Activated CD8-positive, alpha-beta memory T cell treated with anti-CD3 and anti-CD28 coated beads for 1 hour (primary cell): ENCODE data around the gene DNAH10.
"Not testable (repeated sequence)": the region's sequence is repeated elsewhere in the genome, so short reads cannot be mapped to it uniquely, and the experiment has no call there.

Experiments
- DNase-seq, 2 donors: peaks; one replicate each; pipeline ENCODE4 v3.0.0-alpha.2; 2020; ENCODE audit warnings: low read depth in 1 of 2; ENCODE audit errors: extremely low read depth in 1 of 2

DNAH10 gene

GRCh38 chr12:123903301-123904065 lies 141.4 kb downstream of the DNAH10 start:
- no peak for DNase-seq

- DNase-seq = peak; percentile 37 to 42
Measured at GRCh38 chr12:123905319-123905925, 143.3 kb downstream of the DNAH10 start.

- no peak for DNase-seq
Measured at GRCh38 chr12:123906711-123907420, 144.8 kb downstream of the DNAH10 start.

GRCh38 chr12:123907726-123908476 lies 145.8 kb downstream of the DNAH10 start:
- no peak for DNase-seq

GRCh38 chr12:123908884-123909725 lies 147.0 kb downstream of the DNAH10 start:
- DNase-seq = no peak

GRCh38 chr12:123910057-123910456 lies 148.0 kb downstream of the DNAH10 start:
- DNase-seq = no peak

GRCh38 chr12:123910761-123911193 lies 148.7 kb downstream of the DNAH10 start:
- DNase-seq = no peak

GRCh38 chr12:123911672-123912409 lies 149.7 kb downstream of the DNAH10 start:
- not testable (repeated sequence) for DNase-seq

- no peak for DNase-seq
Measured at GRCh38 chr12:123912415-123913380, 150.6 kb downstream of the DNAH10 start.

GRCh38 chr12:123914726-123915333 lies 152.7 kb downstream of the DNAH10 start:
- no peak for DNase-seq

- DNase-seq = no peak
Measured at GRCh38 chr12:123916729-123917128, 154.6 kb downstream of the DNAH10 start.

GRCh38 chr12:123917337-123917850 lies 155.3 kb downstream of the DNAH10 start:
- no peak for DNase-seq

- no peak for DNase-seq
Measured at GRCh38 chr12:123919980-123920360, 157.9 kb downstream of the DNAH10 start.

- DNase-seq = no peak
Measured at GRCh38 chr12:123923038-123923437, 160.9 kb downstream of the DNAH10 start.

- DNase-seq = no peak
Measured at GRCh38 chr12:123923927-123924326, 161.8 kb downstream of the DNAH10 start.

GRCh38 chr12:123924539-123924938 lies 162.4 kb downstream of the DNAH10 start:
- DNase-seq = no peak

GRCh38 chr12:123928274-123928865 lies 166.3 kb downstream of the DNAH10 start:
- no peak for DNase-seq
